A673 (cell line): ENCODE data around the gene HDAC7.

ENCODE experiments used
- EZH2 ChIP-seq: fragments of 200-600 bp; sonication (generic); IDR thresholded peaks from 2 replicates; pipeline ENCODE4 v1.6.1; 2017; ENCODE audit warnings: borderline replicate concordance, low read depth, mild to moderate bottlenecking, mixed read lengths, antibody characterized with exemption, low read length; ENCODE audit not compliant: poor library complexity, severe bottlenecking
- TF ChIP-seq, protein P1 (sequence below): fragments of 300-800, 200-600 bp; sonication (generic); conservative IDR thresholded peaks from 2 replicates; pipeline ENCODE4 v1.5.1; 2017; ENCODE audit warnings: low read depth, mild to moderate bottlenecking, antibody characterized with exemption, low read length, moderate library complexity, mixed read lengths

DNA sequence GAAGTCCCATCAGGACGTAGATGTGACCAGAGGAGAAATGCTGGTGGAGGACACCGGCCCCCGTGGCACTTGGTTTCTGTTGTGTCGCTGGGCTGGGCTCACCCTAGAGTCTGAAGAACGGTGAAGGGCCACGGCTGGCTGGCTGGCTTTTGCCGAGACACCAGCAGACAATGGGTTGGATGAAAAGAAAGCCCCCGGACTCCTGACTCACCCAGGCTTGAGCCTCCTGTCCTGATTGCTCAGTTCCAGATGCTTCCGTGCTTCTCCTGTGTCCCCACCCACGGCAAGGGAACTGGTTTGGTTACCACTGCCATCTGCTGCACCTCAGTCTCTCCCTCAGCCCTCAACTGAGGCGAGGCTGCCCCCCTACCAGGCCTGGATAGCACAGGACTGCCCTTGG, 84.1 kb downstream of the HDAC7 start:
- TF ChIP-seq, protein P1, sequence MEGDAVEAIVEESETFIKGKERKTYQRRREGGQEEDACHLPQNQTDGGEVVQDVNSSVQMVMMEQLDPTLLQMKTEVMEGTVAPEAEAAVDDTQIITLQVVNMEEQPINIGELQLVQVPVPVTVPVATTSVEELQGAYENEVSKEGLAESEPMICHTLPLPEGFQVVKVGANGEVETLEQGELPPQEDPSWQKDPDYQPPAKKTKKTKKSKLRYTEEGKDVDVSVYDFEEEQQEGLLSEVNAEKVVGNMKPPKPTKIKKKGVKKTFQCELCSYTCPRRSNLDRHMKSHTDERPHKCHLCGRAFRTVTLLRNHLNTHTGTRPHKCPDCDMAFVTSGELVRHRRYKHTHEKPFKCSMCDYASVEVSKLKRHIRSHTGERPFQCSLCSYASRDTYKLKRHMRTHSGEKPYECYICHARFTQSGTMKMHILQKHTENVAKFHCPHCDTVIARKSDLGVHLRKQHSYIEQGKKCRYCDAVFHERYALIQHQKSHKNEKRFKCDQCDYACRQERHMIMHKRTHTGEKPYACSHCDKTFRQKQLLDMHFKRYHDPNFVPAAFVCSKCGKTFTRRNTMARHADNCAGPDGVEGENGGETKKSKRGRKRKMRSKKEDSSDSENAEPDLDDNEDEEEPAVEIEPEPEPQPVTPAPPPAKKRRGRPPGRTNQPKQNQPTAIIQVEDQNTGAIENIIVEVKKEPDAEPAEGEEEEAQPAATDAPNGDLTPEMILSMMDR = no peak
- no peak for TF ChIP-seq EZH2
